ENCODE data around the gene UNC5A.

Gene UNC5A

GRCh38 chr5:176784218-176785165, 25.9 kb upstream of the UNC5A start:
- DNase-seq (ENCODE audit: insufficient read length, low spot score) (no peak), FAIRE-seq (no peak)
- TF ChIP-seq CTCF (IDR thresholded peaks at IDR 0.05; ENCODE audit: insufficient read depth, missing control alignments): no peak

DNA sequence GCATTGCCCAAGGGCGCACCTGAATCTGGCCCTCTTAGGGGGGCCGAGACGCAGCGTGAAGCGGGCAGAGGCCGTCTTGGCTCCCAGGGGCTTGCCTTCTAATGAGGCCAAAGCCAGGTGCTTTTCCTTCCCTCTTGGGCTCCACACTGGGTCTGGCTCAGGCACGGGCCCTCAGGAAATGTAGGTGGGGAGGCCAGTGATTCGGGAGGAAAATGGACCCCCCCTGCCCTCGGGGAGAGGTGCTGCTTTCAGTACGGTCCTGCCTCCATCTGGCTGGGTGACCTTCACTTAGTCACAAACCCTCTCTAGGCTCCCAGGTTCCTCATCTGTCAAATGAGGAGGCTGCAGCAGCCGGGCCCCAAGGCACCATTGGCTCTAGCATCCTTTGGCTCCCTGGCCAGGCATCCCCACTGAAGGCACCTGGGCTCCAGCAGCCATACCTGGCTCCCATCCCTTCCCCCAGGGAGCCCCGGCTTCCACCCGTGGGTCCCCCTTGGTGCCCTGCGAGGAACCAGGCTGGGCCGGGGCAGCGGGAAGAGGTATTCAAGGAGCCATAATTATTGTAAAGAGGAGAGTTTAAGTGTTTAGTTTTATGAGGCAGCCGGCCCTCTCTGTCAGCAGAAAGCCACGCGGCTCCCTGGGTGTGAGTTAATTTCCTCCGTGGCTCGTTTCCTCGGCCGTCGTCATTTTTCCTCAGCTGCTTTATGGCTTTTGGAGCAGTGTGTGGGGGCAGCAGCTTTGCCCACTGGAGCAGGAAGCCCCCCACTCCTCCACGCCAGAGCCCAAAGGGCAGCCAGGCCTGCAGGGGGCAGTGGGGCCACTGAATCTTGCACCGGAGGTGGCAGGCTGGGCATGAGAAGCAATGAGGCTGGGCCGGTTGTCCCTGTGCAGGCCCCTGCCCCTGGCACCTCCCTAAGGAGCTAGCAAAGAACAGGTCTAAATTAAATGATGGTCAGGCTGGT, 24.9 kb upstream of the UNC5A start:
- no peak for TF ChIP-seq CTCF (IDR thresholded peaks at IDR 0.05; ENCODE audit: insufficient read depth, missing control alignments)
- DNase-seq (ENCODE audit: insufficient read length, low spot score) (no peak), FAIRE-seq (no peak)

DNA sequence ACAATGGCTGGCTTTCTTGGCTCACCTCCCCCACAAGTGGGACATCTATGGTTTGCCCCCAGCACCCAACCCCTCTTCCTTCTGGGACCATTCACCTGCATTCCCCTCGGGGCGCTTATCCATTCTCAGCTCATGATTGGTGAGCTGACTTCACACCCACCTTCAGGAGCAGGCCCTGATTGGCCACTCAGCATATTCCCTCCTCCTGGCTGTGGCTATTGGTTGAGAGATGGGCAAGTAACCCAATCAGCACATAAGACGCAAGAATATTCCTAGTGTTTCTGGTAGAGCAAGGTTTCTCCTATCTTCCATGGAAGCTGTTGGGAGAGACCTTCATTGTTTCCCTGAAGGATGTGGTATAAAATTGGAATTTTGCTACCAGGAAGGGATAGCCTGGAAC, 22.7 kb upstream of the UNC5A start:
- FAIRE-seq (no peak), DNase-seq (ENCODE audit: insufficient read length, low spot score) (no peak)
- no peak for TF ChIP-seq CTCF (IDR thresholded peaks at IDR 0.05; ENCODE audit: insufficient read depth, missing control alignments)

DNA sequence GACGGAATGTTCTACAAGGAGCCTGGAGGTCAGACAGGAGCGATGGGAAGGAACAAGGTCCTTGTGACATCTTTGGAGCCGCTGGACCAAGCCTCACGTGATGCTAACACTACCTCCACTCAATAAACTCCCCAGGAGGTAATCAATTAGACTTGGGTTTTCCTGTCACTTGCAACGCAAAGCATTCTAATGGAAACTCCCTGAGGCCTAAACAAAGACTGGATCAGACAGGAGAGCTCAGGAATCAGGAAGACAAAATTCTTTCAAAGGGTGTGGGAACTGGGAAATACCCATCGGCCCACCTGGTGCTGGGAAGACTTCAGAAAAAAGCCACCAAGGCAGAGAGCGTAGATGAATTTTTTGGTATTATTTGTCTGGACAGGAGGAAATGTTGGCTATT, 22.3 kb upstream of the UNC5A start:
- no peak for DNase-seq (ENCODE audit: insufficient read length, low spot score)
- TF ChIP-seq CTCF (IDR thresholded peaks at IDR 0.05; ENCODE audit: insufficient read depth, missing control alignments): no peak
- no peak for FAIRE-seq

DNA sequence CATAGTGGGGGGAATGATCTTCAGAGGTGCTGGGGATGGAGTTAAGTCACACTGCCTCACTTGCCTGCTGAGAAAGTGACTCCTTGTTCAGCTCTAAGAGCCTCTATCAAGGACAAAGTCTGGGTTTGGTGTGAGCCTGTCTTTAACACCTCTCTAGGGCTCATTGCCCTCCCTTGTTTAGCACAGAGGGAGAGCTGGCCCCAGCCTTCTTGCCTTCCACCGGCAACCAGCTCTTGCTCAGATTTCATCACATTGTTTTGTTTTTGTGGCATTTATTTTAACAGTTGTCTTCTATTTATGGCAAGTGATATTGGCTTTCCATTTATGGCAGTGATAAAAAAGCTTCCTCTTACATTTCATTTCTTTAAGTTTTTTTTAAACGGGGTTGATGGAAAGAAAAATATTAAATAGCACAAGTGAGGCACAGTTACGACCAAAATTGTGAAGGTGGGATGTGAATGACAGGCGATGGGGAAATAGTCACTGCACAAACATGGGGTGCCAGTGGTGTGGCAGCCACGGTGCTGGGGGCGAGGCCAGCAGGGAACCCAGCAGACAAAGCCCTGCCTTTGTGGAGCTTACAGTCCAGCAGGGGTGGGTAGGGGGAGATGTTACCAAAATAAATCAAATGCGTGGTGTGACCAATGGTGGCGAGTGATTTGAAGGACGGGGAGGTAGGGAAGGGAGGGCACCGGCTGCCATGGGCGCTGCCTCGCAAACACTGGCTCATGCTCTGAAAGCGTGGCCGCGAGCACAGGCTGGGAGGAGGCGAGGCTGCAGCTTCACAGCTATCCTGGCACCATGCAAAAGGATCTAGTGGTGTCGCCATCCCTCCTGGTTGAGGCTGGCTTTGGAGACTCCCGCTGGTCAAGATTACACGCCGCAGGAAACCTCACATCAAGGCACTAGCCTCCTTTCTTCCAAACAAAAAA, 21.2 kb upstream of the UNC5A start:
- DNase-seq (ENCODE audit: insufficient read length, low spot score) (no peak), FAIRE-seq (no peak)
- no peak for TF ChIP-seq CTCF (IDR thresholded peaks at IDR 0.05; ENCODE audit: insufficient read depth, missing control alignments)

- DNase-seq (ENCODE audit: insufficient read length, low spot score) (no peak), FAIRE-seq (no peak)
- no peak for TF ChIP-seq CTCF (IDR thresholded peaks at IDR 0.05; ENCODE audit: insufficient read depth, missing control alignments)
These were observed 20.3 kb upstream of the UNC5A start for GRCh38 chr5:176789873-176790615.

Measured in D721Med (cell line).